ENCODE data around the gene ANKRD36.
"Not testable (repeated sequence)": the region's sequence is repeated elsewhere in the genome, so short reads cannot be mapped to it uniquely, and the experiment has no call there.

The ANKRD36 gene

GRCh38 chr2:97293687-97294086, 180.7 kb downstream of the ANKRD36 start:
- not testable (repeated sequence) for DNase-seq (ENCODE audit: low spot score)
